HL-60 (cell line): ENCODE measurements around the gene PRR5.

ENCODE experiments used
- DNase-seq, 2 experiments: peaks; one replicate each; pipeline ENCODE4 v3.0.0-alpha.2; 2010 to 2020; ENCODE audit warnings: low read depth in 1 of 2, low spot score in 1 of 2
- H3K27ac ChIP-seq: fragments of 250-450 bp; sonication (Bioruptor Pico); replicated peaks from 2 replicates; pipeline ENCODE4 v1.5.1; 2020; ENCODE audit warnings: mild to moderate bottlenecking, moderate library complexity
- H3K27me3 ChIP-seq: fragments of 250-450 bp; sonication (Bioruptor Pico); 2 replicates; pipeline ENCODE4 v1.5.1; 2021; ENCODE audit warnings: mild to moderate bottlenecking, moderate library complexity; ENCODE audit not compliant: insufficient read depth, poor library complexity, severe bottlenecking
- H3K4me3 ChIP-seq: replicated peaks from 2 replicates; pipeline ENCODE4 v1.5.1; 2011; ENCODE audit warnings: mild to moderate bottlenecking, control low read depth, low read length; ENCODE audit not compliant: insufficient read depth
- CTCF ChIP-seq: IDR thresholded peaks from one replicate; pipeline ENCODE4 v1.5.1; 2011; ENCODE audit warnings: low read length, control low read depth, inconsistent platforms; ENCODE audit not compliant: insufficient read depth
- GABPA ChIP-seq: IDR thresholded peaks from 2 replicates; pipeline ENCODE4 v1.6.1; 2012; ENCODE audit warnings: low read depth
- POLR2AphosphoS5 ChIP-seq: IDR thresholded peaks from 2 replicates; pipeline ENCODE4 v1.6.1; 2012; ENCODE audit warnings: low read depth
- SPI1 ChIP-seq: IDR thresholded peaks from 2 replicates; pipeline ENCODE4 v1.6.1; 2012; ENCODE audit warnings: low read depth, mild to moderate bottlenecking, borderline replicate concordance
- TF ChIP-seq, protein P1 (sequence below): IDR thresholded peaks from 2 replicates; pipeline ENCODE4 v1.6.1; 2012; ENCODE audit warnings: low read depth; ENCODE audit not compliant: insufficient replicate concordance

Gene PRR5

GRCh38 chr22:44752285-44753188 lies 50.5 kb downstream of the PRR5 start, which contains the start of gene ARHGAP8:
ARHGAP8 (plus strand) TSS chr22:44752575; CDS start chr22:44786528, 33,953 bp downstream.
- Histone ChIP-seq H3K27me3 (peaks cover 28% of the 10 kb centered on the region), H3K4me3 (no peak within 1 kb of the TSS), H3K27ac (no peak within 1 kb of the TSS)
- no peak for TF ChIP-seq CTCF
- no peak for TF ChIP-seq GABPA
- TF ChIP-seq, protein P1, sequence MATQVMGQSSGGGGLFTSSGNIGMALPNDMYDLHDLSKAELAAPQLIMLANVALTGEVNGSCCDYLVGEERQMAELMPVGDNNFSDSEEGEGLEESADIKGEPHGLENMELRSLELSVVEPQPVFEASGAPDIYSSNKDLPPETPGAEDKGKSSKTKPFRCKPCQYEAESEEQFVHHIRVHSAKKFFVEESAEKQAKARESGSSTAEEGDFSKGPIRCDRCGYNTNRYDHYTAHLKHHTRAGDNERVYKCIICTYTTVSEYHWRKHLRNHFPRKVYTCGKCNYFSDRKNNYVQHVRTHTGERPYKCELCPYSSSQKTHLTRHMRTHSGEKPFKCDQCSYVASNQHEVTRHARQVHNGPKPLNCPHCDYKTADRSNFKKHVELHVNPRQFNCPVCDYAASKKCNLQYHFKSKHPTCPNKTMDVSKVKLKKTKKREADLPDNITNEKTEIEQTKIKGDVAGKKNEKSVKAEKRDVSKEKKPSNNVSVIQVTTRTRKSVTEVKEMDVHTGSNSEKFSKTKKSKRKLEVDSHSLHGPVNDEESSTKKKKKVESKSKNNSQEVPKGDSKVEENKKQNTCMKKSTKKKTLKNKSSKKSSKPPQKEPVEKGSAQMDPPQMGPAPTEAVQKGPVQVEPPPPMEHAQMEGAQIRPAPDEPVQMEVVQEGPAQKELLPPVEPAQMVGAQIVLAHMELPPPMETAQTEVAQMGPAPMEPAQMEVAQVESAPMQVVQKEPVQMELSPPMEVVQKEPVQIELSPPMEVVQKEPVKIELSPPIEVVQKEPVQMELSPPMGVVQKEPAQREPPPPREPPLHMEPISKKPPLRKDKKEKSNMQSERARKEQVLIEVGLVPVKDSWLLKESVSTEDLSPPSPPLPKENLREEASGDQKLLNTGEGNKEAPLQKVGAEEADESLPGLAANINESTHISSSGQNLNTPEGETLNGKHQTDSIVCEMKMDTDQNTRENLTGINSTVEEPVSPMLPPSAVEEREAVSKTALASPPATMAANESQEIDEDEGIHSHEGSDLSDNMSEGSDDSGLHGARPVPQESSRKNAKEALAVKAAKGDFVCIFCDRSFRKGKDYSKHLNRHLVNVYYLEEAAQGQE: no peak
- TF ChIP-seq POLR2AphosphoS5: no peak
- no peak for TF ChIP-seq SPI1
- DNase-seq: no peak

DNA sequence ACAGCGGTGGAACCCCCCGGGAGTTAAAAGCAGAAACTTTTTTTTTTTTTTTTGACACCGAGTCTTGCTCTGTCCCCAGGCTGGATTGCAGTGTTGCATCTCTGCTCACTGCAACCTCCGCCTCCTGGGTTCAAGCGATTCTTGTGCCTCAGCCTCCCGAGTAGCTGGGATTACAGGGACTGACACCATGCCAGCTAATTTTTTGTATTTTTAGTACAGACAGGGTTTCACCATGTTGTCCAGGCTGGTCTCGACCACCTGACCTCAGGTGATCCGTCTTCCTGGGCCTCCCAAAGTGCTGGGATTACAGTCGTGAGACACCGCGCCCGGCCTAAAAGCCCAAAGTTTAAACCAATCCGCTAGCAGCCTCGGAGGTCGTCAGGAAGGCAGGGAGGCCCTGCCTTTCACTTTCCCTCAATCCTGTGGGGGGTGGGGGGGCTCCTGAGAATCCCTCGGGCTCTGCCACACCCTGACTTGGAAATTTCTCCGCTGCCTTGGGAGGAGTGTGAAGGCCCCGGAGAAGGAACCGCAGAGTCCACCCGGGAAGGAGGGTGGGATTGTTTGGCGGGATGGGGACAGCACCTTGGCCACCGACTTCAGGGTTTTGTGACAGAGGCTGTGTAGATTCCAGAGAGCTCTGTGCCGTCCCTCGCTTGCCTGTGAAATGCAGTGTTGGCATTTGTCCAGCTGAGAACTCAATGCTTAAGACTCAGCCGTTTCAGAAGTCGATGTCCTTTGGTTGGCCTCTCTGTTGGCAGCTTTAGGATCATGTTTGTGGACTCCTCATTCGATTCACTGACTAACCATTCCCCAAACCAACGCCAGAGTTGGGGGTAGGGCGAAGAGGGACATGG lies 51.4 kb downstream of the PRR5 start:
- DNase-seq: no peak
- H3K27ac ChIP-seq: no peak overlapping the region
- H3K27me3 ChIP-seq: peaks cover 28% of the 10 kb centered on the region
- TF ChIP-seq SPI1 (no peak), GABPA (no peak), CTCF (no peak), POLR2AphosphoS5 (no peak)
- TF ChIP-seq, protein P1: no peak
- H3K4me3 ChIP-seq: no peak overlapping the region

GRCh38 chr22:44754998-44755397 lies 53.0 kb downstream of the PRR5 start:
- no peak for DNase-seq
- H3K27me3 ChIP-seq: peaks cover 28% of the 10 kb centered on the region
- no peak overlapping the region for H3K27ac ChIP-seq
- TF ChIP-seq, protein P1: no peak
- TF ChIP-seq POLR2AphosphoS5 (no peak), GABPA (no peak), CTCF (no peak), SPI1 (no peak)
- no peak overlapping the region for H3K4me3 ChIP-seq
